Loucy (cell line): ENCODE data around the gene OGDH.

Source experiments
- H2AFZ ChIP-seq: fragments of 200-600 bp; sonication (generic); 2 replicates; pipeline ENCODE4 v1.6.0; 2016; ENCODE audit warnings: antibody characterized with exemption, mild to moderate bottlenecking, low read length, moderate library complexity
- H3F3A ChIP-seq: fragments of 200-600 bp; 2 replicates; pipeline ENCODE4 v1.6.0; 2016; ENCODE audit warnings: antibody characterized with exemption, low read depth, mild to moderate bottlenecking
- H3K27me3 ChIP-seq: fragments of 200-600 bp; sonication (generic); 2 replicates; pipeline ENCODE4 v1.6.1; 2014; ENCODE audit warnings: low read length, mild to moderate bottlenecking; ENCODE audit not compliant: insufficient read depth, poor library complexity, severe bottlenecking
- H3K36me3 ChIP-seq: fragments of 200-600 bp; sonication (generic); 2 replicates; pipeline ENCODE4 v1.6.1; 2016; ENCODE audit warnings: low read length; ENCODE audit not compliant: insufficient read depth
- H3K4me1 ChIP-seq: fragments of 200-600 bp; sonication (generic); 2 replicates; pipeline ENCODE4 v1.5.1; 2014; ENCODE audit warnings: low read length, mild to moderate bottlenecking; ENCODE audit not compliant: insufficient read depth, poor library complexity, severe bottlenecking
- H3K4me2 ChIP-seq: fragments of 200-600 bp; sonication (generic); 2 replicates; pipeline ENCODE4 v1.6.0; 2014; ENCODE audit warnings: antibody characterized with exemption, low read length, low read depth, mild to moderate bottlenecking; ENCODE audit not compliant: poor library complexity, severe bottlenecking
- H3K4me3 ChIP-seq: fragments of 200-600 bp; sonication (generic); 2 replicates; pipeline ENCODE4 v1.5.1; 2014; ENCODE audit warnings: low read length, mild to moderate bottlenecking, mixed read lengths; ENCODE audit not compliant: poor library complexity, severe bottlenecking
- H3K79me2 ChIP-seq: fragments of 200-600 bp; sonication (generic); 2 replicates; pipeline ENCODE4 v1.6.1; 2014; ENCODE audit warnings: low read length; ENCODE audit not compliant: insufficient read depth
- H3K9ac ChIP-seq: fragments of 200-600 bp; sonication (generic); 2 replicates; pipeline ENCODE4 v1.6.0; 2014; ENCODE audit warnings: mild to moderate bottlenecking, low read depth, low read length, moderate library complexity; ENCODE audit not compliant: poor library complexity, severe bottlenecking
- H3K9me2 ChIP-seq: fragments of 200-600 bp; sonication (generic); replicated peaks from 2 replicates; pipeline ENCODE4 v1.6.1; 2016; ENCODE audit warnings: low read depth, low read length, mixed read lengths
- H3K9me3 ChIP-seq: fragments of 200-600 bp; sonication (generic); 2 replicates; pipeline ENCODE4 v1.6.1; 2014; ENCODE audit warnings: mild to moderate bottlenecking, antibody characterized with exemption, low read length, low read depth; ENCODE audit not compliant: insufficient read depth
- H4K20me1 ChIP-seq: fragments of 200-600 bp; sonication (generic); 2 replicates; pipeline ENCODE4 v1.6.0; 2014; ENCODE audit warnings: antibody characterized with exemption, low read length, mild to moderate bottlenecking; ENCODE audit not compliant: insufficient read depth, poor library complexity, severe bottlenecking
- EZH2phosphoT487 ChIP-seq: fragments of 200-600 bp; IDR thresholded peaks from 2 replicates; pipeline ENCODE4 v1.6.1; 2018; ENCODE audit warnings: antibody characterized with exemption, mild to moderate bottlenecking, moderate library complexity, borderline replicate concordance
- TF ChIP-seq, protein P1 (sequence below): fragments of 200-600 bp; sonication (generic); conservative IDR thresholded peaks from 2 replicates; pipeline ENCODE4 v1.5.1; 2014; ENCODE audit warnings: mild to moderate bottlenecking, antibody characterized with exemption, low read length

The OGDH gene

DNA sequence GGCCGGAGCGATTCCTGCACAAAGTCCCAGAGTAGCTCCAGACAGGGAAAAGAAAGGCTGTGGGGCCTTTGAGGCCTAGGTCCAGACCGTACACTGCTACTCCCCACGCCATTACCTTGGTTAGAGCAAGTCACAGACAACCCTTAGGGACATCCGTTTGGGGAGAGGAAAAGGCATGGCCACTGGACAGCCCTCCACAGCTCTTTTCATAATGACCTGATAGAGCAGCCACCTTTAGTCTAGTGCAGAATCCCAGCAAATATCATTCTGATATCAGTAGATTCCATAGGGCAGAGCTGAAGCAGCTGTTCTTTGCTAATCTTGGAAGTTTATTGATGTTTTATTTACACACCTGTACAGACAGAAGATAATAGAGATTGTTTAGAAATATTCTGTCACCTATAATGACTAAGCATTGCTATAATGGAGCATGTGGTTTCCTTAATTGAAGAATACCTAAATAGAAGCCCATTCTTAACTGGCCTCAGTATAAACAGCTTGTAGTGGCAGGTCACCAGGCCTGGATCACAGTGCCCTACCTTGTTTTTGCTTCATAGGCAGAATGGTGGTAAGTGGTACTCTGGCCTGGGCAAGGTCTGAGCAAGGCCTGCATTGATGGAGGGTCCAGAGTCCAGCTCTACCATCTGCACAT, 27.9 kb downstream of the OGDH start:
- Histone ChIP-seq H3K4me3 (no peak overlapping the region), H4K20me1 (peaks cover 5% of the 10 kb centered on the region), H3K36me3 (peaks cover 7% of the 10 kb centered on the region; the same call in 1 of the 2 replicates), H3K27me3 (no peaks in the 10 kb centered on the region), H3K79me2 (peaks cover 22% of the 10 kb centered on the region; the same call in 1 of the 2 replicates), H3K9me3 (no peaks in the 10 kb centered on the region), H3K4me2 (peak overlapping the region; percentile 40), H3K4me1 (peaks cover 80% of the 10 kb centered on the region), H2AFZ (no peak overlapping the region), H3K9me2 (no peaks in the 10 kb centered on the region), H3F3A (peaks cover 4% of the 10 kb centered on the region; the same call in 1 of the 2 replicates), H3K9ac (peak overlapping the region; percentile 36)
- TF ChIP-seq EZH2phosphoT487 = no peak

DNA sequence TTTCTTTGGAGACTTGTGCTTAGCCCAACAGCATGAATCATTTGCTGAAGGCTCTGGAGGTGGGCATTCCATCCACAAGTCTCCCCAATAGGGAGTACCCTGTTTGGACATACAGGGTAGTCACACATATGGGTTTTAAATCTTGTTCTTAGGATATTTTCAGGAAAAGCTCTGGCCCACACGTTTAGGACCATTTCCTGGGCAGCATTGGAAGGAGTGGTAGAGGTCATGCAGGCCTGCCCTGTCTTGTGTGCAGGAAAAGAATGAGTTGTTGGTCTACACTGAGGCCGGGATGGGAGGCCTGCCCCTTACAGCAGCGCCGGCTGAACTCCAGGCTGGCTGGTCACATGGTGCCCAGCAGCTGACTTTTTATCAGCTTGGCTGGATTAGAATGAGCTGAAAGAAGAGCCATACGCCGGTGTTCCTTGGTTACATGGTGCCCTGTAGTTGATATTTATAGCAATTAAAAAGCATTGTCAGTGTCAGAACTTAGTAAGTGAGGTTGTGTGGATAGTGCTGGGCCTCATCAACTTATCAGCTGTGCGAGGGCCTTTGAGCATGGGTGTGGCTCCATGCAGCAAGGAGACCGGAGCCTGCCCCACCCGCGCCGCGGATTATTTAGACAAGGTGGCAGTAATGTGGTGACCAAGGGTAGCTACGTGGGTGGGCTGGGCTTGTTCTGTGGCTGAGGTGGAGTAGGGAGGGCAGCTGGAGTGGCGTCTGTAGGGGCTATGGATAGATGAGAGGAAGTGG, 28.6 kb downstream of the OGDH start:
- Histone ChIP-seq H3K27me3 (no peaks in the 10 kb centered on the region), H3K4me1 (peaks cover 87% of the 10 kb centered on the region), H3K9me3 (no peaks in the 10 kb centered on the region), H3K4me3 (no peak overlapping the region), H3F3A (peaks cover 4% of the 10 kb centered on the region; the same call in 1 of the 2 replicates), H3K9ac (peak overlapping the region; percentile 36), H3K36me3 (peaks cover 6% of the 10 kb centered on the region; the same call in 1 of the 2 replicates), H2AFZ (no peak overlapping the region), H4K20me1 (peaks cover 5% of the 10 kb centered on the region), H3K9me2 (no peaks in the 10 kb centered on the region), H3K79me2 (peaks cover 25% of the 10 kb centered on the region; the same call in 1 of the 2 replicates), H3K4me2 (peak overlapping the region; percentile 40)
- TF ChIP-seq EZH2phosphoT487 = no peak
- TF ChIP-seq, protein P1, sequence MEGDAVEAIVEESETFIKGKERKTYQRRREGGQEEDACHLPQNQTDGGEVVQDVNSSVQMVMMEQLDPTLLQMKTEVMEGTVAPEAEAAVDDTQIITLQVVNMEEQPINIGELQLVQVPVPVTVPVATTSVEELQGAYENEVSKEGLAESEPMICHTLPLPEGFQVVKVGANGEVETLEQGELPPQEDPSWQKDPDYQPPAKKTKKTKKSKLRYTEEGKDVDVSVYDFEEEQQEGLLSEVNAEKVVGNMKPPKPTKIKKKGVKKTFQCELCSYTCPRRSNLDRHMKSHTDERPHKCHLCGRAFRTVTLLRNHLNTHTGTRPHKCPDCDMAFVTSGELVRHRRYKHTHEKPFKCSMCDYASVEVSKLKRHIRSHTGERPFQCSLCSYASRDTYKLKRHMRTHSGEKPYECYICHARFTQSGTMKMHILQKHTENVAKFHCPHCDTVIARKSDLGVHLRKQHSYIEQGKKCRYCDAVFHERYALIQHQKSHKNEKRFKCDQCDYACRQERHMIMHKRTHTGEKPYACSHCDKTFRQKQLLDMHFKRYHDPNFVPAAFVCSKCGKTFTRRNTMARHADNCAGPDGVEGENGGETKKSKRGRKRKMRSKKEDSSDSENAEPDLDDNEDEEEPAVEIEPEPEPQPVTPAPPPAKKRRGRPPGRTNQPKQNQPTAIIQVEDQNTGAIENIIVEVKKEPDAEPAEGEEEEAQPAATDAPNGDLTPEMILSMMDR = no peak

DNA sequence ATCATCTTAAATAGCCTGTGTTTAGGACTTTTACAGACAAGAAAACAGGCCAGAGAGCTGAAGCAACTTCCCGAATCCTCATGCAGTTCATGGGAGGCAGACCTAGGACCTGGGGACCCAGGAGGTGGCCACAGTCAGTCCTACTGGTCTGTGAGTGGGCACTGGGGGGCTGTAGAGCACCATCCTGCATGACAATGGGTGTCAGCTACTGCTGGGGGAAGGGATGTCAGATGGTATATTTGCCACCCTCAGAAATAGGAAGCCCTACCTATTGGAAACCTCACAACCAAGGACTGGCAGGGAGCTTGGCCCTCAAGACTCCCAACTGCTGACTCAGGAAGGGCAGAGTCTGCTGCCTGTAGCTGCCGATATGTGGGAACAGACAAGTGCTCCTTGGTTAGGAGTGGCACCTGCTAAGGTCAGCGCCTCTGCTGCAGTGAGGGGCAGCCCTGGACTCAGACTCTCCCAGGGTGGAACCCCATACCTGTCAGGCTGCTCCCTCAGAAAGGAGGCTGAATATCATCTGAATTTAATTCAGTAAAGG, 29.7 kb downstream of the OGDH start:
- no peaks in the 10 kb centered on the region for H3K9me2 ChIP-seq
- no peak overlapping the region for H2AFZ ChIP-seq
- H3K4me3 ChIP-seq = no peak overlapping the region
- peak overlapping the region; percentile 8 for H3K4me2 ChIP-seq
- peaks cover 4% of the 10 kb centered on the region; the same call in 1 of the 2 replicates for H3F3A ChIP-seq
- H3K27me3 ChIP-seq = no peaks in the 10 kb centered on the region
- TF ChIP-seq, protein P1 = 0 out of 2 replicates have a peak, but pooled peaks have one; percentile 15
- no peak for TF ChIP-seq EZH2phosphoT487
- H3K79me2 ChIP-seq = peaks cover 29% of the 10 kb centered on the region; the same call in 1 of the 2 replicates
- peaks cover 5% of the 10 kb centered on the region for H4K20me1 ChIP-seq
- H3K9me3 ChIP-seq = no peaks in the 10 kb centered on the region
- H3K36me3 ChIP-seq = no peaks in the 10 kb centered on the region
- H3K9ac ChIP-seq = peak overlapping the region; percentile 47
- peaks cover 88% of the 10 kb centered on the region for H3K4me1 ChIP-seq
